ENCODE data around the gene TEX2. TPM values are rescaled to one million over a fixed set of nuclear protein-coding genes. Genes with fewer than 3 reads are reported as not detected.

TEX2 gene
- total and polyA plus RNA-seq, 2 experiments from 2014 or later, result 18.7 to 23.5 TPM

GRCh38 chr17:64139542-64139941 lies 123.5 kb downstream of the TEX2 start:
- no peak for TF ChIP-seq CTCF (IDR thresholded peaks at IDR 0.05; ENCODE audit: low read depth, low read length)
- Histone ChIP-seq H3K27me3 (no peaks in the 10 kb centered on the region), H3K27ac (no peak overlapping the region), H3K36me3 (no peaks in the 10 kb centered on the region), H3K4me3 (no peak overlapping the region), H3K9me3 (ENCODE audit: low read depth) (no peaks in the 10 kb centered on the region), H3K4me1 (ENCODE audit: low read depth) (no peaks in the 10 kb centered on the region)
- no peak for DNase-seq (ENCODE audit: low read depth in 1 of 2, low spot score in 1 of 2)

- no peaks in the 10 kb centered on the region for H3K4me1 ChIP-seq (ENCODE audit: low read depth)
- DNase-seq (ENCODE audit: low read depth in 1 of 2, low spot score in 1 of 2), result no peak
These were observed 124.6 kb downstream of the TEX2 start for GRCh38 chr17:64138441-64138840.

DNA sequence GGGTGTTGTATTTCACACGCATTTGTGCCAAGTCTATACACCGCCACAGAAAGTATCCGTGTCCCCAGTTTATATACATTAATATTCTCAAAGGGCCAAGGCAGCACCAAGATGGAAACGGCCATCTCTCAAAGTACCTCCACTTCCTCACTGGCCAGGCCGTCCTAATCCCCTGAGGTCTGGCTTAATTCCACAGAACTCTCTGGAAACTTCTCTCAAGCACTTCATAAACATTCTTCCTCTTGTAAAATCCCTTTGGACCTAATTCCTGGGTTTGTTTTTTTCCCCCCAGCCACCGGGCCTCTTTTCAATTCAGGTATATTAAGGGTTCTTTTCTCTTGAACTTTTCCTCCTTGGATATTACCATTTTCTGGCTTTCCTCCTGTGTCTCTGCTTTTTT lies 128.1 kb downstream of the TEX2 start:
- DNase-seq (ENCODE audit: low read depth in 1 of 2, low spot score in 1 of 2), result no peak
- Histone ChIP-seq H3K27ac (no peak overlapping the region), H3K4me3 (no peak overlapping the region), H3K4me1 (ENCODE audit: low read depth) (no peaks in the 10 kb centered on the region), H3K36me3 (no peaks in the 10 kb centered on the region), H3K9me3 (ENCODE audit: low read depth) (no peaks in the 10 kb centered on the region), H3K27me3 (no peaks in the 10 kb centered on the region)
- no peak for TF ChIP-seq CTCF (IDR thresholded peaks at IDR 0.05; ENCODE audit: low read depth, low read length)

More at GRCh38 chr17:64138441-64138840, 124.6 kb downstream of the TEX2 start:
- no peaks in the 10 kb centered on the region for H3K27me3 ChIP-seq
- H3K27ac ChIP-seq, result no peak overlapping the region
- TF ChIP-seq CTCF (IDR thresholded peaks at IDR 0.05; ENCODE audit: low read depth, low read length), result no peak
- no peaks in the 10 kb centered on the region for H3K36me3 ChIP-seq
- H3K9me3 ChIP-seq (ENCODE audit: low read depth), result no peaks in the 10 kb centered on the region
- no peak overlapping the region for H3K4me3 ChIP-seq

DNA sequence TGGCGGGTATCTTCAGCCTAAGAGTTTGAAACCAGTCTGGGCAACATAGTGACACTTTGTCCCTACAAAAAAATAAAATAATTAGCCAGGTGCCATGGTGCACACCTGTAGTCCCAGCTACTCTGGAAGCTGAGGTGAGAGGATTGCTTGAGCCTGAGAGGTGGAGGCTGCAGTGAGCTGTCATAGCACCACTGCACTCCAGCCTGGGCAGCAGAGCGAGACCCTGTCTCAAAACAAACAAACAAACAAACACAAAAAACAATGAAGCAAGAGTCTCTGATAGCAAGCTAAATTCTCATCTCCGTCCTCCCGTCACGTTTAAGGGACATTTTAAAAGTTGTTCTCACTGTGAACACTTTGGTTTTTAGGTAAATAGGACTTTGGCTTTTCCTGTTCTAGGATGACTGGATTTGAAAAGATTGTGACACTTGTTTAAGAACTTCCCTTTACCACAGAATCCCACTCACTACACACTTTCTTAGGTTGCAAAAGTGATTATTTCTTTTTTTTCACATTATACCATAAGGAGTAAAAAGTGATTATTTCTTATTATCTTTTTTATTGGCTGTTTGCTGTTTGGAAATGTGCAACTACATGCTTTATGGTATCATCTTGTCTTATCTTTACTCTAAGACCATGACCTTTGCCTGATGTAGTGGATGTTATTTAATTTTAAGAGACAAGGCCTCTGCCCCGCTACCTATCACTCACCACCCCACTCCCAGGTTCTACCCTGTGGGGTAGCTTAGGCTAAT lies 128.7 kb downstream of the TEX2 start:
- H3K36me3 ChIP-seq, result no peaks in the 10 kb centered on the region
- TF ChIP-seq CTCF (IDR thresholded peaks at IDR 0.05; ENCODE audit: low read depth, low read length), result no peak
- H3K9me3 ChIP-seq (ENCODE audit: low read depth), result no peaks in the 10 kb centered on the region
- no peak for DNase-seq (ENCODE audit: low read depth in 1 of 2, low spot score in 1 of 2)
- H3K4me3 ChIP-seq, result no peak overlapping the region
- H3K27ac ChIP-seq, result no peak overlapping the region
- H3K4me1 ChIP-seq (ENCODE audit: low read depth), result no peaks in the 10 kb centered on the region
- no peaks in the 10 kb centered on the region for H3K27me3 ChIP-seq

DNA sequence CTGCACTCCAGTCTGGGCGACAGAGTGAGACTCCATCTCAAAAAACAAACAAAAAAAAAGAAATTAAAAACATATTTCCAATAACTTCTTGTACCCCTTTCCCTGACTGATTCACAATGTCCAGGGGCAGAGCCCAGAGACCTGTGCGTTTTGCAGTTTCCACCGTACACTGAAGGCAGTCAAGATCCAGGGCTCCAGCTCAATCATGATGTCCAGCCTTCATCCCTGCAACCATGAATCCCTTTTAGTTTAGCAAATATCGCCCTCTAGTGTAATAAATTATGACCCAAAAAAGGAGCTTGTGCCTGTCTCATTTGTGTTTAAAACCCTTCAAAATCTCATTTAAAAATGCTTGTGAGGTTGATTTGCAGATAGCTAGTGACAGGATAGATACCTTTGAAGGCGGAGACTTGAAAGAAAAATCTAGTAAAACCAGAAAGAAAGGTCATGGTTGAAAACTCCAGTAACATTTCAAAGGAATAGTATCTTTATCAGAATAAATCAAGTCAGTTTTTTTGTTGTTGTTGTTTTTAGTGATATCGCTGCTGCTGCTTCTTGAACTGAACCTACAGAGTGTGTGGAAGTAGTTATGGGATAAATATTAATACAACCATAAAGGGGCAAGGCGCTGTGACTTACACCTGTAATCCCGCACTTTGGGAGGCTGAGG lies 129.4 kb downstream of the TEX2 start:
- H3K9me3 ChIP-seq (ENCODE audit: low read depth), result no peaks in the 10 kb centered on the region
- H3K27ac ChIP-seq, result no peak overlapping the region
- peak; percentile 56 for TF ChIP-seq CTCF (IDR thresholded peaks at IDR 0.05; ENCODE audit: low read depth, low read length)
- H3K4me3 ChIP-seq, result no peak overlapping the region
- H3K36me3 ChIP-seq, result no peaks in the 10 kb centered on the region
- H3K4me1 ChIP-seq (ENCODE audit: low read depth), result peaks cover 4% of the 10 kb centered on the region
- DNase-seq (ENCODE audit: low read depth in 1 of 2, low spot score in 1 of 2), result peak; percentile 70 to 80
- no peaks in the 10 kb centered on the region for H3K27me3 ChIP-seq

All from cardiac muscle cell (in vitro differentiated cells and primary cell).